H9 (cell line): ENCODE results near the gene APOBEC3B. TPM values are rescaled to one million over a fixed set of nuclear protein-coding genes. Genes with fewer than 3 reads are reported as not detected.

Source experiments
- DNase-seq: peaks from one replicate; pipeline ENCODE4 v3.0.0-alpha.2; 2017
- H2AFZ ChIP-seq: one replicate; pipeline ENCODE4 v1.6.1; 2013; ENCODE audit warnings: mild to moderate bottlenecking, low read length, control low read depth, moderate library complexity
- H2AK5ac ChIP-seq: 2 replicates; pipeline ENCODE4 v1.6.1; 2013; ENCODE audit warnings: low read length, control low read depth, mixed read lengths; ENCODE audit not compliant: insufficient read length
- H2BK120ac ChIP-seq: one replicate; pipeline ENCODE4 v1.6.1; 2013; ENCODE audit warnings: low read depth, mild to moderate bottlenecking, low read length, control low read depth, inconsistent platforms; ENCODE audit not compliant: poor library complexity, severe bottlenecking
- H2BK12ac ChIP-seq: 2 replicates; pipeline ENCODE4 v1.6.1; 2013; ENCODE audit warnings: low read length, control low read depth, mixed read lengths, low read depth; ENCODE audit not compliant: insufficient read length
- H2BK15ac ChIP-seq: 2 replicates; pipeline ENCODE4 v1.6.1; 2013; ENCODE audit warnings: low read depth, low read length, control low read depth
- H2BK20ac ChIP-seq: one replicate; pipeline ENCODE4 v1.6.1; 2013; ENCODE audit warnings: low read depth, mild to moderate bottlenecking, low read length, control low read depth, inconsistent platforms; ENCODE audit not compliant: poor library complexity, severe bottlenecking
- H2BK5ac ChIP-seq: 2 replicates; pipeline ENCODE4 v1.6.1; 2013; ENCODE audit warnings: low read length, control low read depth, mixed read lengths; ENCODE audit not compliant: insufficient read length
- H3K14ac ChIP-seq: 2 replicates; pipeline ENCODE4 v1.6.1; 2013; ENCODE audit warnings: low read length, control low read depth; ENCODE audit not compliant: insufficient read depth
- H3K18ac ChIP-seq: 2 replicates; pipeline ENCODE4 v1.6.1; 2013; ENCODE audit warnings: low read depth, mild to moderate bottlenecking, mixed read lengths, low read length, control low read depth; ENCODE audit not compliant: insufficient read length
- H3K23ac ChIP-seq: 2 replicates; pipeline ENCODE4 v1.6.1; 2013; ENCODE audit warnings: low read length, control low read depth, mixed read lengths, low read depth; ENCODE audit not compliant: insufficient read length
- H3K23me2 ChIP-seq: 2 replicates; pipeline ENCODE4 v1.6.1; 2013; ENCODE audit warnings: low read depth, mild to moderate bottlenecking, mixed read lengths, low read length, control low read depth; ENCODE audit not compliant: insufficient read length, poor library complexity, severe bottlenecking
- H3K27ac ChIP-seq: 2 replicates; pipeline ENCODE4 v1.5.1; 2013; ENCODE audit warnings: low read length, control low read depth, mixed read lengths, low read depth; ENCODE audit not compliant: insufficient read length
- H3K27me3 ChIP-seq: 2 replicates; pipeline ENCODE4 v1.6.1; 2013; ENCODE audit warnings: low read length, control low read depth, inconsistent platforms; ENCODE audit not compliant: insufficient read depth
- H3K4ac ChIP-seq: 2 replicates; pipeline ENCODE4 v1.6.1; 2013; ENCODE audit warnings: low read depth, mild to moderate bottlenecking, control low read depth, inconsistent platforms, low read length, moderate library complexity
- H3K4me1 ChIP-seq: 2 replicates; pipeline ENCODE4 v1.6.1; 2013; ENCODE audit warnings: low read length, control low read depth, inconsistent platforms; ENCODE audit not compliant: insufficient read depth
- H3K4me2 ChIP-seq: 2 replicates; pipeline ENCODE4 v1.6.1; 2013; ENCODE audit warnings: low read length, control low read depth, mixed read lengths; ENCODE audit not compliant: insufficient read length, insufficient read depth
- H3K56ac ChIP-seq: 2 replicates; pipeline ENCODE4 v1.6.1; 2013; ENCODE audit warnings: low read depth, mild to moderate bottlenecking, mixed read lengths, low read length, control low read depth; ENCODE audit not compliant: insufficient read length
- H3K79me1 ChIP-seq: 2 replicates; pipeline ENCODE4 v1.6.1; 2013; ENCODE audit warnings: low read depth, mild to moderate bottlenecking, moderate library complexity, low read length, control low read depth, inconsistent platforms; ENCODE audit not compliant: insufficient read depth, poor library complexity, severe bottlenecking
- H3K79me2 ChIP-seq: 2 replicates; pipeline ENCODE4 v1.6.1; 2013; ENCODE audit warnings: low read length, control low read depth, inconsistent platforms; ENCODE audit not compliant: insufficient read depth
- H3K9ac ChIP-seq: 2 replicates; pipeline ENCODE4 v1.6.1; 2013; ENCODE audit warnings: low read length, control low read depth, mixed read lengths; ENCODE audit not compliant: insufficient read length; ENCODE audit errors: extremely low read depth
- H3K9me3 ChIP-seq: one replicate; pipeline ENCODE4 v1.6.1; 2013; ENCODE audit warnings: low read depth, low read length, inconsistent platforms; ENCODE audit not compliant: control insufficient read depth
- H3T11ph ChIP-seq: one replicate; pipeline ENCODE4 v1.6.1; 2013; ENCODE audit warnings: mild to moderate bottlenecking, low read length, control low read depth, inconsistent platforms
- H4K20me1 ChIP-seq: one replicate; pipeline ENCODE4 v1.6.1; 2013; ENCODE audit not compliant: control insufficient read depth, insufficient read length, insufficient read depth
- H4K5ac ChIP-seq: 2 replicates; pipeline ENCODE4 v1.6.1; 2013; ENCODE audit warnings: low read depth, mild to moderate bottlenecking, mixed read lengths, low read length, control low read depth; ENCODE audit not compliant: insufficient read length
- H4K8ac ChIP-seq: replicated peaks from 2 replicates; pipeline ENCODE4 v1.6.1; 2013; ENCODE audit warnings: low read length, control low read depth, mixed read lengths, low read depth; ENCODE audit not compliant: insufficient read length
- H4K91ac ChIP-seq: 2 replicates; pipeline ENCODE4 v1.6.1; 2013; ENCODE audit warnings: low read depth, mild to moderate bottlenecking, moderate library complexity, mixed read lengths, low read length, control low read depth; ENCODE audit not compliant: insufficient read length
- H3K27ac Mint-ChIP-seq, 3 experiments: 2 replicates in 2 of 3; 3 replicates in 1 of 3; pipeline ENCODE4 v1.8.0; 2020 to 2021; ENCODE audit warnings: mixed read lengths in 3 of 3, mild to moderate bottlenecking in 1 of 3, moderate library complexity in 1 of 3
- H3K27me3 Mint-ChIP-seq: 2 replicates; pipeline ENCODE4 v1.8.0; 2021; ENCODE audit warnings: low read depth, mild to moderate bottlenecking, moderate library complexity, mixed read lengths
- H3K36me3 Mint-ChIP-seq, 3 experiments: 2 replicates in 2 of 3; 3 replicates in 1 of 3; pipeline ENCODE4 v1.8.0; 2020 to 2021; ENCODE audit warnings: low read depth in 3 of 3, mixed read lengths in 3 of 3; ENCODE audit not compliant: insufficient read depth in 1 of 3
- H3K4me1 Mint-ChIP-seq, 2 experiments: 2 replicates each; pipeline ENCODE4 v1.8.0; 2020; ENCODE audit warnings: mixed read lengths in 2 of 2
- H3K4me3 Mint-ChIP-seq, 2 experiments: 2 replicates in 1 of 2; 3 replicates in 1 of 2; pipeline ENCODE4 v1.8.0; 2020 to 2021; ENCODE audit warnings: mild to moderate bottlenecking in 2 of 2, mixed read lengths in 2 of 2, moderate library complexity in 1 of 2
- H3K9me3 Mint-ChIP-seq, 2 experiments: 2 replicates in 1 of 2; 3 replicates in 1 of 2; pipeline ENCODE4 v1.8.0; 2020; ENCODE audit warnings: mild to moderate bottlenecking in 2 of 2, mixed read lengths in 2 of 2, moderate library complexity in 1 of 2
- WGBS: extraction: QIAGEN DNeasy Blood & Tissue Kit; methylation state at CpG from one replicate; pipeline ENCODE4 v1.1.7; 2013; ENCODE audit warnings: missing lambda C conversion rate, low lambda C conversion rate, mixed read lengths; ENCODE audit not compliant: insufficient read length; ENCODE audit errors: extremely low coverage; 5-methylcytosine and 5-hydroxymethylcytosine counted together
- total RNA-seq: library from RNA; stranded (reverse); gene quantifications from 2 replicates; pipeline ENCODE4 v1.2.1, GENCODE V29; 2021
- TF ChIP-seq, protein P1 (sequence below): fragments of 200-600 bp; sonication (generic); conservative IDR thresholded peaks from 3 replicates; pipeline ENCODE4 v1.8.0; 2021; ENCODE audit warnings: antibody characterized with exemption, mild to moderate bottlenecking

Gene APOBEC3B
- total RNA-seq, 1 experiment from 2014 or later, result 29.0 TPM

DNA sequence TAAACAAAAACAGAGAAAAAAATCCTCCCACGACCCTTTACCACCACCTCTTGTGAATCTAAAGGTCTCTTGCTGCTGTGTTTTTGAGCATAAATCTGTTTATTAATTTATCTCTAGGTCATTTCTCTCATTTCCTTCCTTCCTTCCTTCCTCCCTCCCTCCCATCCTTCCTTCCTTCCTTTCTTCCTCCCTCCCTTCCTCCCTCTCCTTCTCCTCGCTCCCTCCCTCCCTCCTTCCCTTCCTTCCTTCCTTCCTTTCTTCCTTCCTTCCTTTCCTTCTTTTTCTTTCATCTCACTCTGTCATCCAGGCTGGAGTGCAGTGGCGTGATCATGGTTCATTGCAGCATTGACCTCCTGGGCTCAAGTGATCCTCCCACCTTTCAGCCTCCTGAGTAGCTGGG lies 38.3 kb upstream of the APOBEC3B start:
- Histone ChIP-seq H3K56ac (no peak overlapping the region), H4K8ac (no peak overlapping the region), H3K9ac (no peak overlapping the region), H2AK5ac (no peak overlapping the region), H3K23me2 (no peaks in the 10 kb centered on the region), H2BK12ac (no peak overlapping the region), H4K91ac (no peak overlapping the region), H3K4ac (no peak overlapping the region), H3K27ac (no peak overlapping the region), H2BK120ac (no peak overlapping the region), H2BK5ac (no peak overlapping the region), H3K79me2 (no peaks in the 10 kb centered on the region), H3K79me1 (no peaks in the 10 kb centered on the region), H2BK20ac (no peak overlapping the region), H3K9me3 (no peaks in the 10 kb centered on the region), H3K23ac (no peak overlapping the region), H3K4me2 (no peak overlapping the region), H3K14ac (no peak overlapping the region), H3K18ac (no peak overlapping the region), H3K27me3 (no peaks in the 10 kb centered on the region), H4K20me1 (no peaks in the 10 kb centered on the region), H4K5ac (no peak overlapping the region), H3T11ph (no peak overlapping the region), H3K4me1 (no peaks in the 10 kb centered on the region), H2BK15ac (no peak overlapping the region), H2AFZ (no peak overlapping the region)
- Mint-ChIP-seq H3K4me3 (no peak overlapping the region), H3K9me3 (no peaks in the 10 kb centered on the region; a peak in 1 of 5 replicates), H3K27me3 (peaks cover 34% of the 10 kb centered on the region), H3K4me1 (peaks cover 20 to 26% of the 10 kb centered on the region in 2 experiments), H3K27ac (no peak overlapping the region; a peak in 1 of 7 replicates), H3K36me3 (no peaks in the 10 kb centered on the region)
- TF ChIP-seq, protein P1, sequence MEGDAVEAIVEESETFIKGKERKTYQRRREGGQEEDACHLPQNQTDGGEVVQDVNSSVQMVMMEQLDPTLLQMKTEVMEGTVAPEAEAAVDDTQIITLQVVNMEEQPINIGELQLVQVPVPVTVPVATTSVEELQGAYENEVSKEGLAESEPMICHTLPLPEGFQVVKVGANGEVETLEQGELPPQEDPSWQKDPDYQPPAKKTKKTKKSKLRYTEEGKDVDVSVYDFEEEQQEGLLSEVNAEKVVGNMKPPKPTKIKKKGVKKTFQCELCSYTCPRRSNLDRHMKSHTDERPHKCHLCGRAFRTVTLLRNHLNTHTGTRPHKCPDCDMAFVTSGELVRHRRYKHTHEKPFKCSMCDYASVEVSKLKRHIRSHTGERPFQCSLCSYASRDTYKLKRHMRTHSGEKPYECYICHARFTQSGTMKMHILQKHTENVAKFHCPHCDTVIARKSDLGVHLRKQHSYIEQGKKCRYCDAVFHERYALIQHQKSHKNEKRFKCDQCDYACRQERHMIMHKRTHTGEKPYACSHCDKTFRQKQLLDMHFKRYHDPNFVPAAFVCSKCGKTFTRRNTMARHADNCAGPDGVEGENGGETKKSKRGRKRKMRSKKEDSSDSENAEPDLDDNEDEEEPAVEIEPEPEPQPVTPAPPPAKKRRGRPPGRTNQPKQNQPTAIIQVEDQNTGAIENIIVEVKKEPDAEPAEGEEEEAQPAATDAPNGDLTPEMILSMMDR, result no peak
- WGBS, result no CpG with 5 or more reads among the region's 3 CpGs
- DNase-seq, result no peak
